ENCODE results near the gene HGFAC. TPM values are rescaled to one million over a fixed set of nuclear protein-coding genes. Genes with fewer than 3 reads are reported as not detected.

Gene HGFAC
- total RNA-seq, 1 donor: not detected

DNA sequence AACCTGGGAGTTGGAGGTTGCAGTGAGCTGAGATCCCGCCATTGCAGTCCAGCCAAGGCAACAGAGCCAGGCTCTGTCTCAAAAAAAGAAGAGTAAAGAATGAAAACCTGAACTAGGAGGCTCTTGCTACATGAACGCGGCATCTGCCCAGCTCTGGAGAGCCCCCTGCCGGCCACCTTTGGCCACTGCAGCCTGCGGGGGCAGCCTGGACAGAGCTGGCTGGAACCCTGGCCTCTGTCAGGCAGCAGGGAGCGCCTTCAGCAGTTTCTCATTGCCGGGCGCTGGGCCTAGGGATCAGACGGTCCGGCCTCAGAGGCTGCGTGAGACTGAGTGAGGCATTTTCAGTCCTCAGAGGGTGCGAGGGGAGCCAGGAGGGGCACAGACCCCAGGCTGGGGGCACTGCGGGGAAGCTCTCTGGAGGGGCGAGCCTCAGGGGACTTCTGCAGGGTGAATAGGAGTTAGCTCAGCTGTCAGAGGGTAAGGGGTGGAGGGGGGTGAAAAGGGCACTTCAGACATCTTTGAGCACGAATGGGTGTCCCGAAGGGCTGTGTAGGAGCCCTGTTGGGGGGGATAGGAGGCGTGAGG lies 38.9 kb downstream of the HGFAC start:
- H3K4me3 ChIP-seq (ENCODE audit: low read depth, low read length): no peak overlapping the region
- peak; percentile 72 for DNase-seq (ENCODE audit: low read depth)
- TF ChIP-seq, protein P1, sequence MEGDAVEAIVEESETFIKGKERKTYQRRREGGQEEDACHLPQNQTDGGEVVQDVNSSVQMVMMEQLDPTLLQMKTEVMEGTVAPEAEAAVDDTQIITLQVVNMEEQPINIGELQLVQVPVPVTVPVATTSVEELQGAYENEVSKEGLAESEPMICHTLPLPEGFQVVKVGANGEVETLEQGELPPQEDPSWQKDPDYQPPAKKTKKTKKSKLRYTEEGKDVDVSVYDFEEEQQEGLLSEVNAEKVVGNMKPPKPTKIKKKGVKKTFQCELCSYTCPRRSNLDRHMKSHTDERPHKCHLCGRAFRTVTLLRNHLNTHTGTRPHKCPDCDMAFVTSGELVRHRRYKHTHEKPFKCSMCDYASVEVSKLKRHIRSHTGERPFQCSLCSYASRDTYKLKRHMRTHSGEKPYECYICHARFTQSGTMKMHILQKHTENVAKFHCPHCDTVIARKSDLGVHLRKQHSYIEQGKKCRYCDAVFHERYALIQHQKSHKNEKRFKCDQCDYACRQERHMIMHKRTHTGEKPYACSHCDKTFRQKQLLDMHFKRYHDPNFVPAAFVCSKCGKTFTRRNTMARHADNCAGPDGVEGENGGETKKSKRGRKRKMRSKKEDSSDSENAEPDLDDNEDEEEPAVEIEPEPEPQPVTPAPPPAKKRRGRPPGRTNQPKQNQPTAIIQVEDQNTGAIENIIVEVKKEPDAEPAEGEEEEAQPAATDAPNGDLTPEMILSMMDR (IDR thresholded peaks at IDR 0.05; ENCODE audit: insufficient read depth, low read length): peak; percentile 100

- H3K4me3 ChIP-seq (ENCODE audit: low read depth, low read length): no peak overlapping the region
- TF ChIP-seq, protein P1 (IDR thresholded peaks at IDR 0.05; ENCODE audit: insufficient read depth, low read length): no peak
- no peak for DNase-seq (ENCODE audit: low read depth)
Measured at GRCh38 chr4:3481113-3481531, 39.4 kb downstream of the HGFAC start.

DNA sequence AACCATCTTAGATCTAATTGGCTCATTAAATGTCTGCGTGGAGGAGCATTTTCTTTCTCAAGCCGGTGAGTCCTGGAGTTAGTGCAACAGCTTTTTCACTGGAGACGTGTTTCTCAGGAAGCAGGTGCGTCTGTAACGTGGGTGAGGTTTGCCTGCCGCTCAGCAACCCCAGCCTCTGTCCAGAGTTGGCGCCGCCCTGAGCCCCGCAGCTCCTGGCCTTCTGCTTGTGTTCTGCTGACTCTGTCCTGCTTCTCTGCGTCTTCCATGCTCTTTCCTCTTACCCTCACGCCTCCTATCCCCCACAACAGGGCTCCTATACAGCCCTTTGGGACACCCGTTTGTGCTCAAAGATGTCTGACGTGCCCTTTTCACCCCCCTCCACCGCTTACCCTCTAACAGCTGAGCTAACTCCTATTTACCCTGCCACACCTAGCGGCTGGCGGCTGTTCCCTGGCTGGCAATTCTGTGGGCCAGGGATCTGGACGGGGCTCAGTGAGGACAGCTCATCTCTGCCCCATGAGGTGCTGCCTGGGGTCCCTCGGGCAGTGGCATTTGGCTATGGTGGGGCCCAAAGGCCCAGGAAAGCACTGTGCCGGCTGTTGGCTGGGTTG lies 40.1 kb downstream of the HGFAC start:
- TF ChIP-seq, protein P1 (IDR thresholded peaks at IDR 0.05; ENCODE audit: insufficient read depth, low read length): no peak
- no peak for DNase-seq (ENCODE audit: low read depth)
- H3K4me3 ChIP-seq (ENCODE audit: low read depth, low read length): no peak overlapping the region

DNA sequence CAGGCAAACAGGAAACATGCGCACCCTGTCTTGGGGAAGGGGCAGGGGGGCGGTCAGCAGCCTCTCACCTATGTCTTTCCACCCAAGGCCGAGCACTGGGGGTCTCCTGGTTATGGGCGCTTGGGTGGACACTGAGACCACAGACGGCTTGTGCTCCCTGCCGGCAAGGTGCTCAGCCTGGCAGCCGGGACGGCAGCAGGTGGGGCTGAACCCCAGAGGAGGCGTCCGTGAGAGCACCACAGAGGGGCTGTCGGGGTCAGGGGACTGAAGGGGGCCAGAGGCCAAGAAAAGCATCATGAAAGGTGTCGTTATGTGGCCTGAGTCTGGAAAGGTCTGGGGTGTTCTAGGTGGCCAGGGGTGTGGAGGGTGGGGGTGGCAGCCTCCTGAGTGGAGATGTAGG lies 40.9 kb downstream of the HGFAC start:
- DNase-seq (ENCODE audit: low read depth): no peak
- TF ChIP-seq, protein P1 (IDR thresholded peaks at IDR 0.05; ENCODE audit: insufficient read depth, low read length): no peak
- H3K4me3 ChIP-seq (ENCODE audit: low read depth, low read length): no peak overlapping the region

GRCh38 chr4:3483471-3483921 lies 41.7 kb downstream of the HGFAC start:
- DNase-seq (ENCODE audit: low read depth): peak; percentile 7
- no peak overlapping the region for H3K4me3 ChIP-seq (ENCODE audit: low read depth, low read length)
- TF ChIP-seq, protein P1 (IDR thresholded peaks at IDR 0.05; ENCODE audit: insufficient read depth, low read length): no peak

DNA sequence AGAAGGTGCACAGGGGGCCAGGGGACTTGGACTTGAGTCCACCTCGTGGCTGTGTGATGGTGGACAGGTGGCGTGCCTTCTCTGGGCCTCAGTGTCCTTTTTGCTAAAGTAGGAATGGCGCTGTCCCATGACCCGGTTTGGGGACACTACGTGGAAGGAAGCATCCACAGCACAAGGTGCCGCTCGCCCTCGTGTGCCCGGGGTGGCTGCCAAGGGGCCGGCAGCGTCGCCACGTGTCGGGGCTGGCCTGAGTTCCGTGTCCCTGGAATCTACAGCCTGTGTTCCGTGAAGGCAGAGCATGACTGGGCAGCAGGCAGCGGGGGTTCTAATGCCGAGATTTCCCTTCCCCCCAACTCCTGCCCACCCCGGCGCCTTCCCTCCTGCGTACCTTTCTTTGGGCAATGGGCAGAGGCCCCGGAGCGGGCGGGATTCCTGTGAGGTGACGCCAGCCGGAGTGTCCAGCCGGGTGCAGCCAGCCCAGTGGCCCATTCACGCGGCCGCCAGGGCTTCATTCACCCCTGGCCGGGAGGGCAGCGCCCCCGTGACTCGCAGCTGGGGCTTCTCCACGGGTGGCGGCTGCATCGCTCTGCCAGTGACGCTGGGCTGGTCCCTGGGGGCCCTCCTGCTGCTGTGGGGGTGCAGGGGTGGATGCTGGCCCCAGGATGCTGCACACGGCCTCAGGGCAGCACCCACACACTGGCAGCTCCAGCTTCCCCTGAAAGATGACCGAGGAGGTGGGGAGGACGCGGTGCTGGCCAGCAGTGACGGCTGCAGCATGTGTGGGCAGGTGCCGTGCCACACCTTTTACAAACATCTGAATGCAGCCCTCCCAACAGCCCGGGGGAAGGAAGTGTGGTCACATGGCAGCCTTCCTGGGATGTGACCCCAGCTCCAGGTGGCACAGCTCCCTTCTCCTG lies 42.5 kb downstream of the HGFAC start:
- TF ChIP-seq, protein P1 (IDR thresholded peaks at IDR 0.05; ENCODE audit: insufficient read depth, low read length): no peak
- DNase-seq (ENCODE audit: low read depth): no peak
- no peak overlapping the region for H3K4me3 ChIP-seq (ENCODE audit: low read depth, low read length)

All from fibroblast of the aortic adventitia (primary cell).